Measurements from ENCODE around the gene S100A2.

DNA sequence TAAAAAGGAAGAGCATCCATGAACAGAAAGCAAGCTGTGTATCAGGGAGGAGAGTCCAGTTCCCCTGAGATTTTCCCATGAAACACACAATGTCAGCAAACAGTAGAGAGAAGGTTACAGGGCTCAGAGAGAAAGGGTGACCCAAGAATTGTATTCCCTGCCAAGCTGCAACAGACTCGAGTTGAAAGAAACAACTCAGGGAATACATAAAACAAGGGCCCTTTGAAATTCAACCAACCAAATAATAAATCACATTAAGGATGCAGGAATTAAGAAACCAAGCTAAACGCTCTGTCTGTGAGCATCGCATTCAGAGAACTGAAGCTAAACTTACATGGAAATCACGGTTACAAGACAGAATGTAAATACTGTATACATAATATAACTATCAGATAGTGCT is 27.1 kb upstream of the S100A2 start:
- TF ChIP-seq CTCF (IDR thresholded peaks at IDR 0.05): no peak
- no peak for TF ChIP-seq POLR2A (IDR thresholded peaks at IDR 0.05)

Measured in heart left ventricle (tissue), 13 donors.